GM21825 (cell line): ENCODE results near the gene SERPING1.
A peak's percentile ranks its signal among the peaks of the same experiment; 100 is the strongest.
"Not testable (repeated sequence)": the region's sequence is repeated elsewhere in the genome, so short reads cannot be mapped to it uniquely, and the experiment has no call there.

ENCODE experiments used
- ATAC-seq: cut with Tn5 transposase; IDR thresholded peaks from one replicate; pipeline ENCODE4 v1.9.1; 2021; ENCODE audit warnings: mild to moderate bottlenecking, moderate library complexity; ENCODE audit not compliant: unreplicated experiment

The SERPING1 gene

GRCh38 chr11:57650739-57651090, 53.2 kb downstream of the SERPING1 start:
- ATAC-seq, result no peak

- ATAC-seq, result no peak
Measured at GRCh38 chr11:57651408-57651807, 53.9 kb downstream of the SERPING1 start.

- ATAC-seq, result not testable (repeated sequence)
Measured at GRCh38 chr11:57652230-57652629, 54.7 kb downstream of the SERPING1 start.

GRCh38 chr11:57652662-57653061, 55.2 kb downstream of the SERPING1 start:
- ATAC-seq, result no peak

GRCh38 chr11:57653163-57653562, 55.7 kb downstream of the SERPING1 start:
- ATAC-seq, result no peak

- ATAC-seq, result no peak
Measured at GRCh38 chr11:57656885-57657193, 59.4 kb downstream of the SERPING1 start.

GRCh38 chr11:57657194-57658022, 59.9 kb downstream of the SERPING1 start, which contains the start of gene CLP1:
Gene CLP1 (plus strand): TSS chr11:57657762. CDS start chr11:57659477, 1,715 bp downstream.
- peak; percentile 98 for ATAC-seq

GRCh38 chr11:57658023-57658361, 60.5 kb downstream of the SERPING1 start:
- no peak for ATAC-seq

GRCh38 chr11:57659669-57660068, 62.2 kb downstream of the SERPING1 start:
- no peak for ATAC-seq

- no peak for ATAC-seq
Measured at GRCh38 chr11:57662893-57663292, 65.4 kb downstream of the SERPING1 start.

GRCh38 chr11:57663975-57664374, 66.5 kb downstream of the SERPING1 start:
- ATAC-seq, result no peak
